H9 (cell line): ENCODE data around the gene E4F1. TPM values are rescaled to one million over a fixed set of nuclear protein-coding genes. Genes with fewer than 3 reads are reported as not detected.

Experiments
- DNase-seq: peaks from one replicate; pipeline ENCODE4 v3.0.0-alpha.2; 2017
- H2AFZ ChIP-seq: one replicate; pipeline ENCODE4 v1.6.1; 2013; ENCODE audit warnings: mild to moderate bottlenecking, low read length, control low read depth, moderate library complexity
- H2AK5ac ChIP-seq: 2 replicates; pipeline ENCODE4 v1.6.1; 2013; ENCODE audit warnings: low read length, control low read depth, mixed read lengths; ENCODE audit not compliant: insufficient read length
- H2BK120ac ChIP-seq: one replicate; pipeline ENCODE4 v1.6.1; 2013; ENCODE audit warnings: low read depth, mild to moderate bottlenecking, low read length, control low read depth, inconsistent platforms; ENCODE audit not compliant: poor library complexity, severe bottlenecking
- H2BK12ac ChIP-seq: 2 replicates; pipeline ENCODE4 v1.6.1; 2013; ENCODE audit warnings: low read length, control low read depth, mixed read lengths, low read depth; ENCODE audit not compliant: insufficient read length
- H2BK15ac ChIP-seq: 2 replicates; pipeline ENCODE4 v1.6.1; 2013; ENCODE audit warnings: low read depth, low read length, control low read depth
- H2BK20ac ChIP-seq: one replicate; pipeline ENCODE4 v1.6.1; 2013; ENCODE audit warnings: low read depth, mild to moderate bottlenecking, low read length, control low read depth, inconsistent platforms; ENCODE audit not compliant: poor library complexity, severe bottlenecking
- H2BK5ac ChIP-seq: 2 replicates; pipeline ENCODE4 v1.6.1; 2013; ENCODE audit warnings: low read length, control low read depth, mixed read lengths; ENCODE audit not compliant: insufficient read length
- H3K14ac ChIP-seq: 2 replicates; pipeline ENCODE4 v1.6.1; 2013; ENCODE audit warnings: low read length, control low read depth; ENCODE audit not compliant: insufficient read depth
- H3K18ac ChIP-seq: 2 replicates; pipeline ENCODE4 v1.6.1; 2013; ENCODE audit warnings: low read depth, mild to moderate bottlenecking, mixed read lengths, low read length, control low read depth; ENCODE audit not compliant: insufficient read length
- H3K23ac ChIP-seq: 2 replicates; pipeline ENCODE4 v1.6.1; 2013; ENCODE audit warnings: low read length, control low read depth, mixed read lengths, low read depth; ENCODE audit not compliant: insufficient read length
- H3K23me2 ChIP-seq: 2 replicates; pipeline ENCODE4 v1.6.1; 2013; ENCODE audit warnings: low read depth, mild to moderate bottlenecking, mixed read lengths, low read length, control low read depth; ENCODE audit not compliant: insufficient read length, poor library complexity, severe bottlenecking
- H3K27ac ChIP-seq: 2 replicates; pipeline ENCODE4 v1.5.1; 2013; ENCODE audit warnings: low read length, control low read depth, mixed read lengths, low read depth; ENCODE audit not compliant: insufficient read length
- H3K27me3 ChIP-seq: 2 replicates; pipeline ENCODE4 v1.6.1; 2013; ENCODE audit warnings: low read length, control low read depth, inconsistent platforms; ENCODE audit not compliant: insufficient read depth
- H3K4ac ChIP-seq: 2 replicates; pipeline ENCODE4 v1.6.1; 2013; ENCODE audit warnings: low read depth, mild to moderate bottlenecking, control low read depth, inconsistent platforms, low read length, moderate library complexity
- H3K4me1 ChIP-seq: 2 replicates; pipeline ENCODE4 v1.6.1; 2013; ENCODE audit warnings: low read length, control low read depth, inconsistent platforms; ENCODE audit not compliant: insufficient read depth
- H3K4me2 ChIP-seq: 2 replicates; pipeline ENCODE4 v1.6.1; 2013; ENCODE audit warnings: low read length, control low read depth, mixed read lengths; ENCODE audit not compliant: insufficient read length, insufficient read depth
- H3K56ac ChIP-seq: 2 replicates; pipeline ENCODE4 v1.6.1; 2013; ENCODE audit warnings: low read depth, mild to moderate bottlenecking, mixed read lengths, low read length, control low read depth; ENCODE audit not compliant: insufficient read length
- H3K79me1 ChIP-seq: 2 replicates; pipeline ENCODE4 v1.6.1; 2013; ENCODE audit warnings: low read depth, mild to moderate bottlenecking, moderate library complexity, low read length, control low read depth, inconsistent platforms; ENCODE audit not compliant: insufficient read depth, poor library complexity, severe bottlenecking
- H3K79me2 ChIP-seq: 2 replicates; pipeline ENCODE4 v1.6.1; 2013; ENCODE audit warnings: low read length, control low read depth, inconsistent platforms; ENCODE audit not compliant: insufficient read depth
- H3K9ac ChIP-seq: 2 replicates; pipeline ENCODE4 v1.6.1; 2013; ENCODE audit warnings: low read length, control low read depth, mixed read lengths; ENCODE audit not compliant: insufficient read length; ENCODE audit errors: extremely low read depth
- H3K9me3 ChIP-seq: one replicate; pipeline ENCODE4 v1.6.1; 2013; ENCODE audit warnings: low read depth, low read length, inconsistent platforms; ENCODE audit not compliant: control insufficient read depth
- H3T11ph ChIP-seq: one replicate; pipeline ENCODE4 v1.6.1; 2013; ENCODE audit warnings: mild to moderate bottlenecking, low read length, control low read depth, inconsistent platforms
- H4K20me1 ChIP-seq: one replicate; pipeline ENCODE4 v1.6.1; 2013; ENCODE audit not compliant: control insufficient read depth, insufficient read length, insufficient read depth
- H4K5ac ChIP-seq: 2 replicates; pipeline ENCODE4 v1.6.1; 2013; ENCODE audit warnings: low read depth, mild to moderate bottlenecking, mixed read lengths, low read length, control low read depth; ENCODE audit not compliant: insufficient read length
- H4K8ac ChIP-seq: replicated peaks from 2 replicates; pipeline ENCODE4 v1.6.1; 2013; ENCODE audit warnings: low read length, control low read depth, mixed read lengths, low read depth; ENCODE audit not compliant: insufficient read length
- H4K91ac ChIP-seq: 2 replicates; pipeline ENCODE4 v1.6.1; 2013; ENCODE audit warnings: low read depth, mild to moderate bottlenecking, moderate library complexity, mixed read lengths, low read length, control low read depth; ENCODE audit not compliant: insufficient read length
- H3K27ac Mint-ChIP-seq, 3 experiments: 2 replicates in 2 of 3; 3 replicates in 1 of 3; pipeline ENCODE4 v1.8.0; 2020 to 2021; ENCODE audit warnings: mixed read lengths in 3 of 3, mild to moderate bottlenecking in 1 of 3, moderate library complexity in 1 of 3
- H3K27me3 Mint-ChIP-seq: 2 replicates; pipeline ENCODE4 v1.8.0; 2021; ENCODE audit warnings: low read depth, mild to moderate bottlenecking, moderate library complexity, mixed read lengths
- H3K36me3 Mint-ChIP-seq, 3 experiments: 2 replicates in 2 of 3; 3 replicates in 1 of 3; pipeline ENCODE4 v1.8.0; 2020 to 2021; ENCODE audit warnings: low read depth in 3 of 3, mixed read lengths in 3 of 3; ENCODE audit not compliant: insufficient read depth in 1 of 3
- H3K4me1 Mint-ChIP-seq, 2 experiments: 2 replicates each; pipeline ENCODE4 v1.8.0; 2020; ENCODE audit warnings: mixed read lengths in 2 of 2
- H3K4me3 Mint-ChIP-seq, 2 experiments: 2 replicates in 1 of 2; 3 replicates in 1 of 2; pipeline ENCODE4 v1.8.0; 2020 to 2021; ENCODE audit warnings: mild to moderate bottlenecking in 2 of 2, mixed read lengths in 2 of 2, moderate library complexity in 1 of 2
- H3K9me3 Mint-ChIP-seq, 2 experiments: 2 replicates in 1 of 2; 3 replicates in 1 of 2; pipeline ENCODE4 v1.8.0; 2020; ENCODE audit warnings: mild to moderate bottlenecking in 2 of 2, mixed read lengths in 2 of 2, moderate library complexity in 1 of 2
- WGBS: extraction: QIAGEN DNeasy Blood & Tissue Kit; methylation state at CpG from one replicate; pipeline ENCODE4 v1.1.7; 2013; ENCODE audit warnings: missing lambda C conversion rate, low lambda C conversion rate, mixed read lengths; ENCODE audit not compliant: insufficient read length; ENCODE audit errors: extremely low coverage; 5-methylcytosine and 5-hydroxymethylcytosine counted together
- total RNA-seq: library from RNA; stranded (reverse); gene quantifications from 2 replicates; pipeline ENCODE4 v1.2.1, GENCODE V29; 2021
- TF ChIP-seq, protein P1 (sequence below): fragments of 200-600 bp; sonication (generic); conservative IDR thresholded peaks from 3 replicates; pipeline ENCODE4 v1.8.0; 2021; ENCODE audit warnings: antibody characterized with exemption, mild to moderate bottlenecking

Gene E4F1
- total RNA-seq, 1 experiment from 2014 or later: 35.9 TPM

DNA sequence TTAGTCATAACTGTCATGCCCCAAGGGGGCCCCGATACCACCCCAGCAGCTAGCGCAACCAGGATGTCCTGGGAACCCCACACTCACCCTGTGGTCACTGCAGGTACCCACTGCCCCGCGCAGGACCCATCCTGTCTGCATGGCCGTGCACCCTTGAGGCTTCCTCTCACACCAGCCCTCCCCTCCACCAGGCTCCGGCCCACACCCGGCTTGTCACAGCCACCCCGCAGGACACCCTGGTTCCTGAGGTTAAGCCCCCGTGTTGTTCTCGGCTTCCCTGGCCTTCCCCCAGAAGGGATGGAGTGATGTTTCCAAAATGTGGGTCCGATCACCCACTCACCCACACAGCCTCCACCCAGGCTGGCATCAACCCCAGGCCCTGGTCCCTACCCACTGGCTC, 20.4 kb downstream of the E4F1 start:
- H4K5ac ChIP-seq: no peak overlapping the region
- Mint-ChIP-seq H3K9me3 (no peaks in the 10 kb centered on the region; a peak in 1 of 5 replicates), H3K36me3 (peaks cover 18 to 71% (median 48%) of the 10 kb centered on the region in 3 experiments; a peak in 6 of 7 replicates), H3K27ac (peak overlapping the region in 1 of 3 experiments; percentile 44; a peak in 1 of 7 replicates), H3K27me3 (no peaks in the 10 kb centered on the region), H3K4me3 (no peak overlapping the region), H3K4me1 (peaks cover 0 to 3% of the 10 kb centered on the region in 2 experiments; a peak in 1 of 4 replicates)
- no peaks in the 10 kb centered on the region for H4K20me1 ChIP-seq
- H2BK12ac ChIP-seq: no peak overlapping the region
- no peak overlapping the region for H2BK120ac ChIP-seq
- no peak overlapping the region for H2BK5ac ChIP-seq
- H2AK5ac ChIP-seq: no peak overlapping the region
- H3K18ac ChIP-seq: no peak overlapping the region
- H3K9me3 ChIP-seq: no peaks in the 10 kb centered on the region
- whole genome bisulfite sequencing: no CpG with 5 or more reads among the region's 11 CpGs
- no peaks in the 10 kb centered on the region for H3K4me1 ChIP-seq
- H3K79me1 ChIP-seq: no peaks in the 10 kb centered on the region
- no peak overlapping the region for H3K23ac ChIP-seq
- no peak overlapping the region for H3T11ph ChIP-seq
- H3K9ac ChIP-seq: no peak overlapping the region
- H4K91ac ChIP-seq: no peak overlapping the region
- no peak overlapping the region for H3K4me2 ChIP-seq
- no peaks in the 10 kb centered on the region for H3K27me3 ChIP-seq
- no peak overlapping the region for H3K14ac ChIP-seq
- no peak overlapping the region for H3K4ac ChIP-seq
- no peak overlapping the region for H4K8ac ChIP-seq
- no peak overlapping the region for H3K56ac ChIP-seq
- no peaks in the 10 kb centered on the region for H3K79me2 ChIP-seq
- no peaks in the 10 kb centered on the region for H3K23me2 ChIP-seq
- H2BK20ac ChIP-seq: no peak overlapping the region
- DNase-seq: no peak
- H3K27ac ChIP-seq: no peak overlapping the region
- no peak overlapping the region for H2BK15ac ChIP-seq
- TF ChIP-seq, protein P1, sequence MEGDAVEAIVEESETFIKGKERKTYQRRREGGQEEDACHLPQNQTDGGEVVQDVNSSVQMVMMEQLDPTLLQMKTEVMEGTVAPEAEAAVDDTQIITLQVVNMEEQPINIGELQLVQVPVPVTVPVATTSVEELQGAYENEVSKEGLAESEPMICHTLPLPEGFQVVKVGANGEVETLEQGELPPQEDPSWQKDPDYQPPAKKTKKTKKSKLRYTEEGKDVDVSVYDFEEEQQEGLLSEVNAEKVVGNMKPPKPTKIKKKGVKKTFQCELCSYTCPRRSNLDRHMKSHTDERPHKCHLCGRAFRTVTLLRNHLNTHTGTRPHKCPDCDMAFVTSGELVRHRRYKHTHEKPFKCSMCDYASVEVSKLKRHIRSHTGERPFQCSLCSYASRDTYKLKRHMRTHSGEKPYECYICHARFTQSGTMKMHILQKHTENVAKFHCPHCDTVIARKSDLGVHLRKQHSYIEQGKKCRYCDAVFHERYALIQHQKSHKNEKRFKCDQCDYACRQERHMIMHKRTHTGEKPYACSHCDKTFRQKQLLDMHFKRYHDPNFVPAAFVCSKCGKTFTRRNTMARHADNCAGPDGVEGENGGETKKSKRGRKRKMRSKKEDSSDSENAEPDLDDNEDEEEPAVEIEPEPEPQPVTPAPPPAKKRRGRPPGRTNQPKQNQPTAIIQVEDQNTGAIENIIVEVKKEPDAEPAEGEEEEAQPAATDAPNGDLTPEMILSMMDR: no peak
- H2AFZ ChIP-seq: no peak overlapping the region
